AG04450 (cell line): ENCODE data around the gene FOXD1. TPM values are rescaled to one million over a fixed set of nuclear protein-coding genes. Genes with fewer than 3 reads are reported as not detected.
"Not testable (repeated sequence)": the region's sequence is repeated elsewhere in the genome, so short reads cannot be mapped to it uniquely, and the experiment has no call there.

ENCODE experiments used
- CTCF ChIA-PET: fragments of 300-600, 350-600 bp; formaldehyde crosslinking; extraction: SDS; loops from one replicate; lab custom pipeline; 2022; ENCODE audit warnings: antibody characterized with exemption, inconsistent platforms; lab: Charles Lee
- POLR2A ChIA-PET: fragments of 350-600 bp; formaldehyde crosslinking; extraction: SDS; loops from one replicate; lab custom pipeline; 2021; ENCODE audit warnings: antibody characterized with exemption, inconsistent platforms; lab: Yijun Ruan, JAX
- DNase-seq: peaks from one replicate; pipeline ENCODE4 v3.0.0-alpha.2; 2011; ENCODE audit warnings: low read depth, low spot score
- H3K27ac ChIP-seq: one replicate; pipeline ENCODE4 v1.5.1; 2012; ENCODE audit warnings: low read depth, low read length, control low read depth
- H3K27me3 ChIP-seq: one replicate; pipeline ENCODE4 v1.6.0; 2012; ENCODE audit warnings: low read length; ENCODE audit not compliant: control insufficient read depth, insufficient read depth
- H3K4me3 ChIP-seq: 2 replicates; pipeline ENCODE4 v1.5.1; 2011; ENCODE audit warnings: mild to moderate bottlenecking, low read depth, low read length, control low read depth
- H3K9me3 ChIP-seq: 2 replicates; pipeline ENCODE4 v1.5.1; 2012; ENCODE audit warnings: low read length; ENCODE audit not compliant: control insufficient read depth, insufficient read depth
- CTCF ChIP-seq: IDR thresholded peaks from 2 replicates; pipeline ENCODE4 v1.5.1; 2011; ENCODE audit warnings: low read depth, low read length, control low read depth, inconsistent platforms
- polyA plus RNA-seq: library from polyadenylated mRNA; depleted of rRNA; stranded (reverse); fragments of >200 nt; gene quantifications from 2 replicates; pipeline ENCODE4 v1.2.3, GENCODE V29; 2011

The FOXD1 gene
- polyA plus RNA-seq, 1 experiment, result 8.4 TPM

- H3K4me3 ChIP-seq, result no peak overlapping the region
- no peak for TF ChIP-seq CTCF
- CTCF ChIA-PET, result no interaction called here
- no peaks in the 10 kb centered on the region for H3K9me3 ChIP-seq
- no peak for DNase-seq
- no peak overlapping the region for H3K27ac ChIP-seq
- POLR2A ChIA-PET, result no interaction called here
- no peaks in the 10 kb centered on the region for H3K27me3 ChIP-seq
Measured at GRCh38 chr5:73415617-73416016, 33.0 kb downstream of the FOXD1 start.

GRCh38 chr5:73415171-73415570, 33.4 kb downstream of the FOXD1 start:
- POLR2A ChIA-PET, result no interaction called here
- CTCF ChIA-PET, result no interaction called here
- TF ChIP-seq CTCF, result no peak
- H3K4me3 ChIP-seq, result no peak overlapping the region
- H3K9me3 ChIP-seq, result no peaks in the 10 kb centered on the region
- no peaks in the 10 kb centered on the region for H3K27me3 ChIP-seq
- no peak for DNase-seq
- H3K27ac ChIP-seq, result no peak overlapping the region

- H3K9me3 ChIP-seq, result no peaks in the 10 kb centered on the region
- no peaks in the 10 kb centered on the region for H3K27me3 ChIP-seq
- no peak overlapping the region for H3K27ac ChIP-seq
- no peak for DNase-seq
- ChIA-PET CTCF (interaction anchor here (1.6 kb wide), 1 partner anchor 39 kb away, joined by 3 read pairs; no protein-coding TSS in a partner anchor), POLR2A (no interaction called here)
- no peak for TF ChIP-seq CTCF
- H3K4me3 ChIP-seq, result no peak overlapping the region
Measured at GRCh38 chr5:73412597-73412988, 36.0 kb downstream of the FOXD1 start.

GRCh38 chr5:73411936-73412596, 36.5 kb downstream of the FOXD1 start:
- ChIA-PET POLR2A (no interaction called here), CTCF (interaction anchor here (1.1 to 1.6 kb wide), 2 partner anchors 9 to 39 kb away, joined by 3 to 5 read pairs; no protein-coding TSS in a partner anchor)
- H3K27ac ChIP-seq, result no peak overlapping the region
- H3K9me3 ChIP-seq, result no peaks in the 10 kb centered on the region
- no peak for DNase-seq
- no peak overlapping the region for H3K4me3 ChIP-seq
- no peaks in the 10 kb centered on the region for H3K27me3 ChIP-seq
- TF ChIP-seq CTCF, result no peak

- H3K27ac ChIP-seq, POLR2A ChIA-PET, CTCF ChIA-PET, H3K9me3 ChIP-seq, DNase-seq, H3K4me3 ChIP-seq, H3K27me3 ChIP-seq: not testable (repeated sequence)
Measured at GRCh38 chr5:73409927-73410326, 38.6 kb downstream of the FOXD1 start.
